ENCODE measurements around the gene PUDP.
"Not testable (repeated sequence)": the region's sequence is repeated elsewhere in the genome, so short reads cannot be mapped to it uniquely, and the experiment has no call there.

The PUDP gene

GRCh38 chrX:7026365-7026764, 121.6 kb downstream of the PUDP start:
- not testable (repeated sequence) for H3K27ac Mint-ChIP-seq, H3K9me3 Mint-ChIP-seq, DNase-seq

GRCh38 chrX:7025471-7025870, 122.5 kb downstream of the PUDP start:
- H3K27ac Mint-ChIP-seq, result no peak overlapping the region
- H3K4me1 Mint-ChIP-seq, result no peaks in the 10 kb centered on the region
- no peak for DNase-seq
- no peaks in the 10 kb centered on the region for H3K36me3 Mint-ChIP-seq
- H3K27me3 Mint-ChIP-seq, result no peaks in the 10 kb centered on the region
- no peaks in the 10 kb centered on the region for H3K9me3 Mint-ChIP-seq
- CTCF ChIA-PET, result no interaction called here
- H3K4me3 Mint-ChIP-seq, result no peak overlapping the region

More at GRCh38 chrX:7026365-7026764, 121.6 kb downstream of the PUDP start:
- H3K4me1 Mint-ChIP-seq, H3K27me3 Mint-ChIP-seq, CTCF ChIA-PET, H3K36me3 Mint-ChIP-seq, H3K4me3 Mint-ChIP-seq: not testable (repeated sequence)

- Mint-ChIP-seq H3K9me3 (no peaks in the 10 kb centered on the region), H3K36me3 (no peaks in the 10 kb centered on the region), H3K27me3 (no peaks in the 10 kb centered on the region), H3K4me3 (no peak overlapping the region), H3K4me1 (no peaks in the 10 kb centered on the region), H3K27ac (no peak overlapping the region)
- DNase-seq, result no peak
- CTCF ChIA-PET, result no interaction called here
Measured at GRCh38 chrX:7024850-7025249, 123.1 kb downstream of the PUDP start.

GRCh38 chrX:7022996-7023395, 125.0 kb downstream of the PUDP start:
- DNase-seq, H3K4me3 Mint-ChIP-seq, H3K27ac Mint-ChIP-seq, H3K27me3 Mint-ChIP-seq, CTCF ChIA-PET, H3K4me1 Mint-ChIP-seq, H3K9me3 Mint-ChIP-seq, H3K36me3 Mint-ChIP-seq: not testable (repeated sequence)

- CTCF ChIA-PET, result no interaction called here
- no peak overlapping the region for H3K4me3 Mint-ChIP-seq
- DNase-seq, result no peak
- H3K4me1 Mint-ChIP-seq, result no peaks in the 10 kb centered on the region
- no peaks in the 10 kb centered on the region for H3K36me3 Mint-ChIP-seq
- H3K27ac Mint-ChIP-seq, result no peak overlapping the region
- H3K27me3 Mint-ChIP-seq, result no peaks in the 10 kb centered on the region
- no peaks in the 10 kb centered on the region for H3K9me3 Mint-ChIP-seq
Measured at GRCh38 chrX:7021991-7022390, 126.0 kb downstream of the PUDP start.

GRCh38 chrX:7019555-7019954, 128.4 kb downstream of the PUDP start:
- no peaks in the 10 kb centered on the region for H3K9me3 Mint-ChIP-seq
- H3K36me3 Mint-ChIP-seq, result no peaks in the 10 kb centered on the region
- CTCF ChIA-PET, result no interaction called here
- H3K27me3 Mint-ChIP-seq, result no peaks in the 10 kb centered on the region
- no peak overlapping the region for H3K27ac Mint-ChIP-seq
- H3K4me3 Mint-ChIP-seq, result no peak overlapping the region
- no peaks in the 10 kb centered on the region for H3K4me1 Mint-ChIP-seq
- DNase-seq, result no peak

- H3K4me3 Mint-ChIP-seq, H3K27ac Mint-ChIP-seq, CTCF ChIA-PET, H3K4me1 Mint-ChIP-seq, H3K36me3 Mint-ChIP-seq, H3K27me3 Mint-ChIP-seq, H3K9me3 Mint-ChIP-seq, DNase-seq: not testable (repeated sequence)
Measured at GRCh38 chrX:7012262-7012834, 135.6 kb downstream of the PUDP start.

GRCh38 chrX:7010897-7011296, 137.1 kb downstream of the PUDP start:
- not testable (repeated sequence) for H3K4me1 Mint-ChIP-seq, H3K27me3 Mint-ChIP-seq

GRCh38 chrX:7007328-7007727, 140.6 kb downstream of the PUDP start:
- H3K27ac Mint-ChIP-seq, CTCF ChIA-PET, H3K4me1 Mint-ChIP-seq, H3K27me3 Mint-ChIP-seq, H3K4me3 Mint-ChIP-seq, H3K36me3 Mint-ChIP-seq, DNase-seq, H3K9me3 Mint-ChIP-seq: not testable (repeated sequence)

More at GRCh38 chrX:7010897-7011296, 137.1 kb downstream of the PUDP start:
- DNase-seq, H3K36me3 Mint-ChIP-seq, H3K4me3 Mint-ChIP-seq, H3K9me3 Mint-ChIP-seq, H3K27ac Mint-ChIP-seq, CTCF ChIA-PET: not testable (repeated sequence)

All from activated naive CD4-positive, alpha-beta T cell treated with anti-CD3 and anti-CD28 coated beads, Interleukin-2, amount 10 ng/mL, durations not matched to agents 7 days and 5 days (primary cell).